Mesendoderm (in vitro differentiated cells): ENCODE measurements around the gene DNAJC11.

Experiments
- DNase-seq: peaks from one replicate; pipeline ENCODE4 v3.0.0; 2013
- H2AK5ac ChIP-seq: 2 replicates; pipeline ENCODE4 v1.6.1; 2013; ENCODE audit warnings: low read length, inconsistent platforms
- H2BK120ac ChIP-seq: 2 replicates; pipeline ENCODE4 v1.6.1; 2013; ENCODE audit warnings: low read depth, mild to moderate bottlenecking, low read length, moderate library complexity, mixed read lengths
- H2BK15ac ChIP-seq: replicated peaks from 2 replicates; pipeline ENCODE4 v1.6.1; 2013; ENCODE audit warnings: low read depth, mild to moderate bottlenecking, moderate library complexity
- H2BK5ac ChIP-seq: 2 replicates; pipeline ENCODE4 v1.6.1; 2013; ENCODE audit warnings: low read length, inconsistent platforms
- H3K18ac ChIP-seq: 2 replicates; pipeline ENCODE4 v1.6.1; 2013; ENCODE audit warnings: mild to moderate bottlenecking, low read length, mixed read lengths
- H3K23ac ChIP-seq: one replicate; pipeline ENCODE4 v1.6.1; 2013; ENCODE audit warnings: low read length
- H3K27ac ChIP-seq: 2 replicates; pipeline ENCODE4 v1.5.1; 2013; ENCODE audit warnings: low read depth, mild to moderate bottlenecking, inconsistent platforms, low read length, moderate library complexity
- H3K27me3 ChIP-seq: 2 replicates; pipeline ENCODE4 v1.6.1; 2013; ENCODE audit warnings: low read length, control low read depth, mild to moderate bottlenecking, inconsistent platforms; ENCODE audit not compliant: insufficient read depth, poor library complexity
- H3K36me3 ChIP-seq: 2 replicates; pipeline ENCODE4 v1.6.1; 2013; ENCODE audit warnings: low read length, inconsistent platforms; ENCODE audit not compliant: control insufficient read depth, insufficient read depth
- H3K4ac ChIP-seq: one replicate; pipeline ENCODE4 v1.6.1; 2013; ENCODE audit warnings: low read depth, mild to moderate bottlenecking, low read length, moderate library complexity
- H3K4me1 ChIP-seq: 2 replicates; pipeline ENCODE4 v1.6.1; 2013; ENCODE audit warnings: low read depth, low read length, inconsistent platforms; ENCODE audit not compliant: control insufficient read depth
- H3K4me2 ChIP-seq: 2 replicates; pipeline ENCODE4 v1.6.1; 2013; ENCODE audit warnings: low read length
- H3K4me3 ChIP-seq: 2 replicates; pipeline ENCODE4 v1.5.1; 2013; ENCODE audit warnings: mild to moderate bottlenecking, low read length
- H3K56ac ChIP-seq: one replicate; pipeline ENCODE4 v1.6.1; 2013; ENCODE audit warnings: low read length
- H3K79me1 ChIP-seq: 2 replicates; pipeline ENCODE4 v1.6.1; 2013; ENCODE audit warnings: low read length, inconsistent platforms
- H3K79me2 ChIP-seq: 2 replicates; pipeline ENCODE4 v1.6.1; 2013; ENCODE audit warnings: mild to moderate bottlenecking, low read length; ENCODE audit not compliant: control insufficient read depth, insufficient read depth
- H3K9ac ChIP-seq: 2 replicates; pipeline ENCODE4 v1.6.1; 2013; ENCODE audit warnings: low read length, inconsistent platforms
- H4K5ac ChIP-seq: one replicate; pipeline ENCODE4 v1.6.1; 2013; ENCODE audit warnings: low read length
- H4K8ac ChIP-seq: one replicate; pipeline ENCODE4 v1.6.1; 2013; ENCODE audit warnings: low read depth, mild to moderate bottlenecking, control low read depth, low read length, moderate library complexity
- WGBS: extraction: QIAGEN DNeasy Blood & Tissue Kit; methylation state at CpG from one replicate; pipeline ENCODE4 v1.1.7; 2013; ENCODE audit warnings: low lambda C conversion rate, missing lambda C conversion rate; ENCODE audit not compliant: insufficient coverage; ENCODE audit errors: extremely low coverage; 5-methylcytosine and 5-hydroxymethylcytosine counted together

Gene DNAJC11

GRCh38 chr1:6588128-6588892, 113.3 kb downstream of the DNAJC11 start:
- Histone ChIP-seq H2BK120ac (no peak overlapping the region), H3K56ac (no peak overlapping the region), H3K27ac (no peak overlapping the region), H3K27me3 (no peaks in the 10 kb centered on the region), H3K18ac (no peak overlapping the region), H3K36me3 (peaks cover 6% of the 10 kb centered on the region), H4K8ac (no peak overlapping the region), H3K9ac (no peak overlapping the region), H2AK5ac (no peak overlapping the region), H2BK5ac (no peak overlapping the region), H3K4me3 (no peak overlapping the region), H3K79me2 (no peaks in the 10 kb centered on the region), H3K4me1 (no peaks in the 10 kb centered on the region), H2BK15ac (no peak overlapping the region), H3K4ac (no peak overlapping the region), H3K79me1 (no peaks in the 10 kb centered on the region), H4K5ac (no peak overlapping the region), H3K23ac (no peak overlapping the region), H3K4me2 (no peak overlapping the region)
- WGBS: no CpG with 5 or more reads among the region's 25 CpGs
- DNase-seq: no peak

- Histone ChIP-seq H2BK120ac (no peak overlapping the region), H3K56ac (no peak overlapping the region), H2BK5ac (no peak overlapping the region), H2BK15ac (no peak overlapping the region), H4K8ac (no peak overlapping the region), H3K4ac (no peak overlapping the region), H3K36me3 (peaks cover 6% of the 10 kb centered on the region), H3K4me1 (no peaks in the 10 kb centered on the region), H3K4me2 (no peak overlapping the region), H3K79me2 (no peaks in the 10 kb centered on the region), H4K5ac (no peak overlapping the region), H3K4me3 (no peak overlapping the region), H3K9ac (no peak overlapping the region), H3K27me3 (no peaks in the 10 kb centered on the region), H2AK5ac (no peak overlapping the region), H3K18ac (no peak overlapping the region), H3K27ac (no peak overlapping the region), H3K23ac (no peak overlapping the region), H3K79me1 (no peaks in the 10 kb centered on the region)
- DNase-seq: no peak
- no CpG with 5 or more reads among the region's 13 CpGs for WGBS
These were observed 114.2 kb downstream of the DNAJC11 start for GRCh38 chr1:6587261-6588005.

GRCh38 chr1:6586404-6586816, 115.2 kb downstream of the DNAJC11 start:
- Histone ChIP-seq H3K56ac (no peak overlapping the region), H3K36me3 (peaks cover 5% of the 10 kb centered on the region), H2BK15ac (no peak overlapping the region), H2AK5ac (no peak overlapping the region), H3K4me3 (no peak overlapping the region), H3K27ac (no peak overlapping the region), H4K5ac (no peak overlapping the region), H3K9ac (no peak overlapping the region), H3K4ac (no peak overlapping the region), H3K79me2 (no peaks in the 10 kb centered on the region), H2BK5ac (no peak overlapping the region), H3K79me1 (peaks cover 3% of the 10 kb centered on the region), H3K4me2 (no peak overlapping the region), H2BK120ac (no peak overlapping the region), H3K4me1 (no peaks in the 10 kb centered on the region), H3K23ac (no peak overlapping the region), H3K18ac (no peak overlapping the region), H3K27me3 (no peaks in the 10 kb centered on the region), H4K8ac (no peak overlapping the region)
- no CpG with 5 or more reads among the region's 11 CpGs for WGBS
- no peak for DNase-seq

- no peak for DNase-seq
- Histone ChIP-seq H3K27ac (no peak overlapping the region), H2BK5ac (no peak overlapping the region), H2BK15ac (no peak overlapping the region), H3K4me1 (no peaks in the 10 kb centered on the region), H3K18ac (no peak overlapping the region), H3K79me1 (peaks cover 5% of the 10 kb centered on the region), H2AK5ac (no peak overlapping the region), H3K9ac (no peak overlapping the region), H2BK120ac (no peak overlapping the region), H3K36me3 (peaks cover 5% of the 10 kb centered on the region), H4K5ac (no peak overlapping the region), H3K79me2 (no peaks in the 10 kb centered on the region), H3K4me3 (no peak overlapping the region), H3K23ac (no peak overlapping the region), H3K56ac (no peak overlapping the region), H3K27me3 (no peaks in the 10 kb centered on the region), H3K4me2 (no peak overlapping the region), H4K8ac (no peak overlapping the region), H3K4ac (no peak overlapping the region)
- WGBS: no CpG with 5 or more reads among the region's 7 CpGs
These were observed 115.8 kb downstream of the DNAJC11 start for GRCh38 chr1:6585841-6586240.

- Histone ChIP-seq H3K27ac (no peak overlapping the region), H4K5ac (no peak overlapping the region), H4K8ac (no peak overlapping the region), H3K23ac (no peak overlapping the region), H3K36me3 (peaks cover under 1% of the 10 kb centered on the region), H3K79me2 (peaks cover 3% of the 10 kb centered on the region), H3K79me1 (peaks cover 8% of the 10 kb centered on the region), H2BK5ac (no peak overlapping the region), H3K18ac (no peak overlapping the region), H3K4me3 (no peak overlapping the region), H2BK15ac (no peak overlapping the region), H3K56ac (no peak overlapping the region), H3K9ac (no peak overlapping the region), H2BK120ac (no peak overlapping the region), H3K4ac (no peak overlapping the region), H3K4me2 (no peak overlapping the region), H3K4me1 (no peaks in the 10 kb centered on the region), H3K27me3 (no peaks in the 10 kb centered on the region), H2AK5ac (no peak overlapping the region)
- WGBS: no CpG with 5 or more reads among the region's 12 CpGs
- no peak for DNase-seq
These were observed 116.4 kb downstream of the DNAJC11 start for GRCh38 chr1:6585081-6585722.
